ENCODE results near the gene MYO5B.

Gene MYO5B

GRCh38 chr18:49875155-49875554, 319.8 kb downstream of the MYO5B start:
- DNase-seq, result no peak

DNA sequence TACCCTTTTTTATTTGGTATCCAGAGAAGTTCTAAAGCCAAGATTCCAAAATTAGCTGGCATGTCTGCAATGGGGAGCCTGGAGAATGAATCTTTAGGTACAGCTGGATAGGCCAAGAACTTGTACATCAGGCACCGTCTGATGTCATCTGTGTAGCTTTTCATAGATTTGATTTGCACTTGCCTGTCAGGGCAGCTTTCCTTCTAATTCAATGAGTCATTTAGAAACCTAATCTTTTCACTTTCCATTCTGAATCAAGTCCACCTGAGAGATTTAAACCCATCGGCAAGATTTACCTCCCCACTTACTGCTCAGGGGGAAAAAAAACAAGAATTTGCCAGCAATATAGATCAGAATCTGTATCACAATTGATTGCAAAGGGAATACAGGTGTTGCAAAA, 320.7 kb downstream of the MYO5B start:
- no peak for DNase-seq

GRCh38 chr18:49869354-49869753, 325.6 kb downstream of the MYO5B start:
- no peak for DNase-seq

DNA sequence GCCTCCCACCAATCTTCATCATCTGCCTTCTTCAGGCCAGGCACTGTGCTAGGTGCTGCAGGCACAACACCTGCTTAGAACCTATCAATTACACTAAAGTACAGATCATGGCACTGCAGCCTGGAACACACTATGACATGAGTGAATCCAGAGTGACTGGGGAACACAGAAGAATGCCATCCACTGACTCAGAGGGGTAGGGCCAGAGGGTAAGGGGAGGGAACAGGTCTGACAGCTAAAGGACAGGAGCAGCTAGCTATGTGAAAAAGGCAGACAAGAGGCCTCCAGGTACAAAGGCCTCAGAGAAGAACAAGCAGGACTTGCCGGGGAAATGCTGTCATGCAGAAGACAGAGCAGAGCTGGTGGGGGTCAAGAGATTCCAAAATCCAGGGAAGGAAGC, 328.3 kb downstream of the MYO5B start:
- no peak for DNase-seq

GRCh38 chr18:49865401-49865800, 329.5 kb downstream of the MYO5B start:
- DNase-seq, result no peak

DNA sequence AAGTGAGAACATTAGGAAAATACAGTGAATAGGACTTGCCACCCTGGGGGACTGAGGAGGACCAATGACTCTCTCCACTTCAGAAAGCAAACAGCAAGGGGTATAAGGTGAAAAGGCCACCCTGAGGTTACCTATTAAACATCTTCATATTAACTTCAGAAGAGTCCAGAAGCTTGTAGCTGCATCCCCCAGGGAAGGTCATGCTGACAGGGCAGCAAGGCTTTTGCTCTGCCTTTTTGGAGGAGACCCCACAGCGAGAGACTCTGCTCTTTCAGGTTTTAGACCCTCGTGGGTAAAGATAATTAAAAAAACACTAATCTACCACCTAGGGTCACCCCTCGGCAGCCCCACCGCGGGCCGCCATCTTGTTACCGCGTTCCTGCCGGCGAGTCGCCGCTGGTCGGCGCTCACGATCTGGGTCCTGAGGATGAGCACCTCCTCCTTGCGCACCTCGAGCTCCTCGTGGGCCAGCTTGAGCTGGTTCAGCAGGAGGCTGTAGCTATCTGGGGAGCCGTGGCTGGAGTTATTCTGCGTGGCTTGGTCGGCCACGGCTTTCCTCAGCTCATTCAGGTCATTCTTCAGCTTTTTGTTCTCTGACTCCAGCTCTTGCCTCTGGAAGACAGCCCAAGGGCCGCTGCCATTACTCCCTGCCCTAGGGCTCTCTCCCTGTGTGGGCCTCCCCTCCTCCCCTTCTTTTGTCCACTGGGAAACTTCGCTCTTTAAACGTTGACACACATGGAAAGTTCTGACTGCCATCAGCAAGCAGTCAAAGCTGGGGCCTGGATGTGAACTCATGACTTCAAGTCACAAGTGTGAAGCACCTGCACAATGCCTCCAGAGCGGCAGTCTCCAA, 331.0 kb downstream of the MYO5B start:
- no peak for DNase-seq

- DNase-seq, result no peak
Measured at GRCh38 chr18:49862656-49863385, 332.1 kb downstream of the MYO5B start.

DNA sequence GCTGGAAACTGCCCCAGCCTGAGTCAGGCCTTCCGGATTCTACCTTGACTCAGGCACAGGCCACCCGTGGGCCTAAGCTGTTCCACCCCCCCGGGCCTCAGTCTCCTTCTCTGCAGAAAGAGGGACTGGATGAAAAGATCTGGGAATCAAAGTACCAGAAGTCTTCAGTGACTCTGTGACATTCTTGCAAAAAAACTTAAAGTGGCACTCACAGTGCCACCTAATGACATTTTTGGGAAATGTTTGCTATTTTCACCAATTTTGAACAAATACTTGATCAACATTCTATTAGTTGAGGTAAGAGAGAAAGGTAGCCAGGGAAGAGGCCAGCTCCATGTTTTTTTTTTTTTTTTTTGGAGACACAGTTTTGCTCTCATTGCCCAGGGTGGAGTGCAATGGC, 333.3 kb downstream of the MYO5B start:
- DNase-seq, result no peak

GRCh38 chr18:49859725-49860124, 335.2 kb downstream of the MYO5B start:
- no peak for DNase-seq

DNA sequence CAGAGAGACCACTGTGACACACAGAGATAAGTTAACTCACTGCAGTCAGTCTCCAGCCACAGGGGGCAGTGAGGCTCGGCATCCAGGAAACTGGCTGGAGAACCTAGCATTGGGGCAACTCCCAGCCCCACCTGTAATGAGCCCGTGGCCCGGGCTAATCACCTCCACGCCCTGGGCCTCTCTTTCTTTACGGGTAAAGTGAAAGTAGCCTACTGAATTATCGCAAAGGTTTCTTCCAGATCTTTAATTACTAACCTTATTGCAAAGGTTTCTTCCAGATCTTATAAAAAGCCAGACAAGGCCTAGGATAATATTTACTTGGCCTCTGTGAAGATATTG, 336.0 kb downstream of the MYO5B start:
- no peak for DNase-seq

- no peak for DNase-seq
Measured at GRCh38 chr18:49858309-49859020, 336.5 kb downstream of the MYO5B start.

DNA sequence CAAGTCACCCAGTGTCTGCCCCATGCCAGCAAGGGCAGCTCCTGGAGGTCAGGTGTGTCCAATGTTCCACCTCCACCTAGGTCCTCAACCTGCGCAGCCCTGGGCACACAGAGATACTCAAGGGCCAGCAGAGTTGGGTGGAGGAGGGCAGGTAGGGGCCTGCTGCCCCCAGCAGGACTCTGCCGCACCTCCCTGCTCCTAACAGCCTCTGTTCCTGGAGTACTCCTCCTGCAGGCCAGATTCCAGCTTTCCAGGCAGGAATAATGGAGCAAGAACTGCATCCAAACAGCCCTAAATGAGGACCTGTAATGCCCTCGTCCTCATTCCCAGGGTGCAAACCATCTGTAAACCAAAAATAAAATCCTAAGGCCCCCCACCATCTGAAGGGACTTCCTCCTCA, 337.2 kb downstream of the MYO5B start:
- no peak for DNase-seq

GRCh38 chr18:49856496-49856895, 338.5 kb downstream of the MYO5B start:
- no peak for DNase-seq

DNA sequence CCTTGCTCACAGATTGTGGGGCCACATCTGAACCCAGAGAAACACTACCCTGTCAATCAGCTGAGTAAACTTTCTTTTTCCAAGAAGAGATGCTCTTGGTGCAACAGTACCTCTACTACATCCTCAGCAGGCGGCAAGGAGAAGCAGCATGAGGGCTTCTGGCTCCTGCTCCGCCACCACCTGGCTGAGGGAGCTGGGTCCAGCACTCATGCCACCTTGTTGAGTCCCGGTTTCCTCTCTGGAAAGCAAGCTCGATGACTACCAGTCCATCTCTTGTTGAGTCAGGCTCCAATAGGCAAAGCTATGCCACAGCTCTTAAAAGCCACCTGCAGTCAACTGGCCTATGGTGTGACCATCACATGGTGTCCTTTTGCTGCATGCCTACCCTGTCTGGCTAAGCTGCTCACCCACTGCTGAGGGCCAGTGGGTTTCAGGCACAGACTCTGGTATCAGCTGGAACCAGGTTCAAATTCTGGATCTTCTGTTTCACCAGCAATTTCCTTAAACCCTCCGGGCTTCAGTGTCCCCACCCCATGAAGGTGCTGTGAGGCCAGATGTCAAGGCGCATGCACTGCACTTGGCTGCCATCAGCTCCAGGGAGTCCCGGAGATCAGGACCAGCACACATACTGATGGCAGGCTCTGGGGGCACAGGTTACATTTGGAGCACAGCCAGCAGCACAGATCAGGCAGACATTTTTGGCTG, 339.1 kb downstream of the MYO5B start:
- no peak for DNase-seq

DNA sequence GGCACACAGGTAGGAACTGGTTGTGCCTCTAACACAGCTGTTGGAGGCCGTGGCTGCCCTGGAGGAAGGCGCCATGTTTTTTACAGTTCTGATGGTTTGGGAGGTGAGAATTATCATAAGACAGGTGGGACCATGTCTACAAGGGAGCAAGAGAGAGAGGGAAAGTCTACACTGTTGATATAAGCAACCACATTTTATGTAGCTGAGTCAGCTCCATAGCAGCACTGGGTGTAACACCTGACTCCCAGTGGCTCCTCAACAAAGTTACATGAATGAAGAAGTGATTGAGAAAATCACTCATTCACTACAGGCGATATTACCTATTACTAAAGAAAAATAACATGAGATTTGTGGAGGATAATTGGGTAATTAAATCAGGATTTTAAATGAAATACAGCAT, 340.3 kb downstream of the MYO5B start:
- DNase-seq, result no peak

DNA sequence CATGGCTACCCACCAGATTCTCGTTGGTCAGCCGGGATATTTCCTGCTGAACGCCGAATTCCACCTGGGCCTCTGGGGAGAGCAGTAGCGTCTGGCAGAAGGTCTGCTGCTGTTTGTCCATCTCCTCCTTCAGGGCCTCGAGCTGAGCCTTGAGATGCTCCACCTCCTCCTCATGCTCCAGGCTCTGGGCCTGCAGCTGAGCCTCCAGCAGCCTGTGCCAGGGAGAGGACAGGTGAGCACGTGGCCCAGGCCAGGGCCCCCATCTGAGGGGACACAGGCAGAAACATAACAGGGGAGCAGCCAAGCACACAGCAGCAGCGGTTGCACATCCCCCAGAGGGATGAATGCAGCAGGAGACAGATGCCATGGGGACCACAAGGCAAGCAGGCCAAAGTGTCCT, 341.5 kb downstream of the MYO5B start:
- no peak for DNase-seq

- DNase-seq, result no peak
Measured at GRCh38 chr18:49853011-49853410, 341.9 kb downstream of the MYO5B start.

- no peak for DNase-seq
Measured at GRCh38 chr18:49851624-49852023, 343.3 kb downstream of the MYO5B start.

GRCh38 chr18:49850636-49851035, 344.3 kb downstream of the MYO5B start:
- no peak for DNase-seq

- DNase-seq, result peak; percentile 91
Measured at GRCh38 chr18:49849331-49850217, 345.4 kb downstream of the MYO5B start.

- no peak for DNase-seq
Measured at GRCh38 chr18:49848115-49848514, 346.8 kb downstream of the MYO5B start.

DNA sequence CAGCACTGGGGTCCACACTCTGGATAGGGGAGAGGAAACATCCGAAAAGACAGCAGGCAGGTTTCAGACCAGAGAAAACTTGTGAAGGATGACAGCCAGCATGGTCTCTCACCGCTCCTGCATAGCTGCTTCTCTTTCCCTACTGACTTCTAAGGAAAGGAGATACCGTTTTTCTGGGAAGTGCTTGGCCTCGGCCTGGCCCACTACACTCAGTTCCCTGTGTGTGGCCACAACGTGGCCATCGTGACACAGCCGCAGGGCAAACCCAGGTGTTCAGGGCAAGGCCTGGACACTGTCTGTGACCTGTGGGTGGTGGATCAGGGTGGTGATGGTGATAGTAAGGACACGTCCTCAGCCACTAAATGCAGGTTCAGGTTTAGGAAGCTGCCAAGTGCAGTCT, 347.4 kb downstream of the MYO5B start:
- no peak for DNase-seq

Measured in NCI-H226 (cell line).